Measurements from ENCODE around the gene MUC3A.

- TF ChIP-seq CTCF (IDR thresholded peaks at IDR 0.05) (no peak), POLR2A (IDR thresholded peaks at IDR 0.05) (peak; percentile 77)
Observed at GRCh38 chr7:100966542-100967291, 17.4 kb downstream of the MUC3A start.

Measured in transverse colon (tissue), 3 donors.